Measurements from ENCODE around the gene VAC14. TPM values are rescaled to one million over a fixed set of nuclear protein-coding genes. Genes with fewer than 3 reads are reported as not detected.

Gene VAC14
- total and polyA plus RNA-seq, 2 experiments from 2014 or later, result 62.8 to 63.9 TPM

DNA sequence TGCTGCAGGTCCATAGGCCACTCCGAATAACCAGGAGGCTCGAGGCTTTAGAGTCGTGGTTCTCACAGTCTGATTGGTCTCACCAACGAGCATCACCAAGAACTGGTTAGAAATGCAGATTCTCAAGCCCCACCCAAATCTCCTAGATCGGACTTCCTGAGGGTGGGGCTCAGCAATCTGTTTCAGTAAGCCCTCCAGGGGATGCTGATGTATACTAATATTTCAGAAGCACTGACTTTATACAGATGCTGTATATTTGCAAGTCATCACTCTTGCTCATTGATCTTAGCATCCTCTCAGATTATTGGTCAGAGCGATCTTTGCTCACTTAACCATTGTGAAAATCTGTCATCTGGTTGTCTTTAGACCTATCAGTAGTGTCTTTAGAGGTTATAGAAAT lies 4.4 kb upstream of the VAC14 start:
- H3K4me3 ChIP-seq, result no peak overlapping the region
- no peak for DNase-seq (ENCODE audit: low read depth in 1 of 2, low spot score in 1 of 2)
- H3K27me3 ChIP-seq, result peaks cover 51% of the 10 kb centered on the region
- H3K9me3 ChIP-seq (ENCODE audit: low read depth), result no peaks in the 10 kb centered on the region
- no peak overlapping the region for H3K27ac ChIP-seq
- no peaks in the 10 kb centered on the region for H3K36me3 ChIP-seq
- TF ChIP-seq CTCF (IDR thresholded peaks at IDR 0.05; ENCODE audit: low read depth, low read length), result no peak
- no peaks in the 10 kb centered on the region for H3K4me1 ChIP-seq (ENCODE audit: low read depth)

DNA sequence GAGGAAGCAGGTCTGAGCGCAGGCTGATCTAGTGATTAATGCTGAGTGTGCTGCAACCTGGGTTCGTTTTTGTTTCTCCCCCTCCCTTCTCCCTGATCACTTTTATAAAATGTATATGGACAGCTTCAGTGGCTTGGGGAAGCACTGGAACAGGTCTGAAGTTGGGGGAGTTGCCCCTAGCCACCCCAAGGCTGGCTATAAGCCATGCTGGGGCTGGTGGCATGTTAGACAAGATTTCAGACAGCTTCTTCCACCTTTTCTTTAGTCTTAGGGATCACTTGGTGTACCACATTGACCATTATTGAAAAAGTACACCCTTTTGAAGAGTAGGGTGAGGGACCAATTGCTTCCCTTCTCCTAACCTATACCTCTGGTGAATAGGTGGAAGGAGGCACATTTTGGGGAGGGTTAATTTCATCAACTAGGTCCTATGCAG lies 3.8 kb upstream of the VAC14 start:
- Histone ChIP-seq H3K36me3 (no peaks in the 10 kb centered on the region), H3K27ac (no peak overlapping the region), H3K4me3 (no peak overlapping the region), H3K4me1 (ENCODE audit: low read depth) (peaks cover 4% of the 10 kb centered on the region), H3K27me3 (peaks cover 51% of the 10 kb centered on the region), H3K9me3 (ENCODE audit: low read depth) (no peaks in the 10 kb centered on the region)
- DNase-seq (ENCODE audit: low read depth in 1 of 2, low spot score in 1 of 2), result no peak
- TF ChIP-seq CTCF (IDR thresholded peaks at IDR 0.05; ENCODE audit: low read depth, low read length), result no peak

DNA sequence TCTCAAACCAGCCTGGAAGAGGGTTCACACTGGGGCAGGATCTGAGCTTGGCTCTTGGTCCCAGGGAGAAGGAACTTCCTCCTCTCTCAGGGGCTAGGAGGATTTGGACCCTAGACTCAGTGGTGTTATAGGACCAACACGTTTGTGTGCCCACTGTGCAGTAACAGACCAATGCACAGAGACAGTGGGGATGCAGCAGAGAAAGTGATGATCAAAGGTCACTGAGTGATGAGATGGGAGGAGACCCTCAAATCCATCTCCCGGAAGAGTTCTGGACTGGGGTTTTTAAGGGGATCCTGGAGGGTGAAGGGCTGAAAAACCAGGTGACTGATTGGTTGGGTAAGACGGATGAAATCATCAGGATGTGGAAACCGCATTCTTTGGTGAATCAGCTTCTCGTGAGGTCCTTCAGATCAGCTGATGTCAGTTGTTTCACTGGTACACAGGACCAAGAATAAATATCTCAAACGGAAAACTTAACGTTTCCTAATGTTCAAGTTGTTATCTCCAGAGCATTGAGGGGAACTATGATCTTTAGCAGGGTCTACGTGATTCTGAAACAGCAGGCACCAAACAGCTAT lies 3.3 kb upstream of the VAC14 start:
- DNase-seq (ENCODE audit: low read depth in 1 of 2, low spot score in 1 of 2), result peak in 1 of 2 donors; percentile 89
- Histone ChIP-seq H3K27ac (no peak overlapping the region), H3K27me3 (peaks cover 51% of the 10 kb centered on the region), H3K4me3 (no peak overlapping the region), H3K36me3 (no peaks in the 10 kb centered on the region), H3K9me3 (ENCODE audit: low read depth) (no peaks in the 10 kb centered on the region), H3K4me1 (ENCODE audit: low read depth) (peaks cover 4% of the 10 kb centered on the region)
- TF ChIP-seq CTCF (IDR thresholded peaks at IDR 0.05; ENCODE audit: low read depth, low read length), result no peak

- TF ChIP-seq CTCF (IDR thresholded peaks at IDR 0.05; ENCODE audit: low read depth, low read length), result no peak
- DNase-seq (ENCODE audit: low read depth in 1 of 2, low spot score in 1 of 2), result peak in 1 of 2 donors; percentile 29
- Histone ChIP-seq H3K9me3 (ENCODE audit: low read depth) (no peaks in the 10 kb centered on the region), H3K27ac (no peak overlapping the region), H3K4me1 (ENCODE audit: low read depth) (peaks cover 4% of the 10 kb centered on the region), H3K36me3 (no peaks in the 10 kb centered on the region), H3K4me3 (no peak overlapping the region), H3K27me3 (peaks cover 48% of the 10 kb centered on the region)
These were observed 2.4 kb upstream of the VAC14 start for GRCh38 chr16:70803319-70803718.

GRCh38 chr16:70801611-70802010 lies 653 bp upstream of the VAC14 start:
- DNase-seq (ENCODE audit: low read depth in 1 of 2, low spot score in 1 of 2), result no peak
- no peak for TF ChIP-seq CTCF (IDR thresholded peaks at IDR 0.05; ENCODE audit: low read depth, low read length)
- H3K4me1 ChIP-seq (ENCODE audit: low read depth), result peaks cover 4% of the 10 kb centered on the region
- H3K36me3 ChIP-seq, result no peaks in the 10 kb centered on the region
- no peaks in the 10 kb centered on the region for H3K9me3 ChIP-seq (ENCODE audit: low read depth)
- H3K4me3 ChIP-seq, result peak overlapping the region; percentile 84
- H3K27me3 ChIP-seq, result peaks cover 31% of the 10 kb centered on the region
- no peak overlapping the region for H3K27ac ChIP-seq

Measured in cardiac muscle cell (in vitro differentiated cells and primary cell).